MCF 10A (cell line): ENCODE results near the gene VPS39. TPM values are rescaled to one million over a fixed set of nuclear protein-coding genes. Genes with fewer than 3 reads are reported as not detected.

Experiments used
- BruUV-seq: library from RNA; stranded (reverse); fragments of 400-500 nt; replicated peaks from 2 replicates; lab custom pipeline; 2021; lab: Mats Ljungman, UMichigan
- CTCF ChIA-PET: fragments of 300-600 bp; sonication (Branson Sonifier 250); formaldehyde crosslinking; extraction: SDS; loops from one replicate; lab custom pipeline; 2021; ENCODE audit warnings: antibody characterized with exemption, inconsistent platforms; lab: Yijun Ruan, JAX
- POLR2A ChIA-PET: fragments of 300-600, 350-650 bp; sonication (Branson Sonifier 250); formaldehyde crosslinking; extraction: SDS; loops from one replicate; lab custom pipeline; 2020; ENCODE audit warnings: antibody characterized with exemption, inconsistent platforms; lab: Yijun Ruan, JAX
- DNase-seq: peaks from one replicate; pipeline ENCODE4 v3.0.0-alpha.2; 2018; ENCODE audit not compliant: unreplicated experiment
- H3K27ac Mint-ChIP-seq: one replicate; pipeline ENCODE4 v1.8.0; 2022; ENCODE audit warnings: mild to moderate bottlenecking, low read depth, mixed read lengths; ENCODE audit not compliant: unreplicated experiment
- H3K27me3 Mint-ChIP-seq: one replicate; pipeline ENCODE4 v1.8.0; 2022; ENCODE audit warnings: mixed read lengths; ENCODE audit not compliant: insufficient read depth, unreplicated experiment
- H3K36me3 Mint-ChIP-seq: one replicate; pipeline ENCODE4 v1.8.0; 2022; ENCODE audit warnings: mild to moderate bottlenecking, moderate library complexity, mixed read lengths; ENCODE audit not compliant: insufficient read depth, unreplicated experiment
- H3K4me1 Mint-ChIP-seq: one replicate; pipeline ENCODE4 v1.8.0; 2022; ENCODE audit warnings: mixed read lengths; ENCODE audit not compliant: insufficient read depth, unreplicated experiment
- H3K4me3 Mint-ChIP-seq: one replicate; pipeline ENCODE4 v1.8.0; 2022; ENCODE audit warnings: mild to moderate bottlenecking, moderate library complexity, mixed read lengths; ENCODE audit not compliant: unreplicated experiment
- H3K9me3 Mint-ChIP-seq: one replicate; pipeline ENCODE4 v1.8.0; 2022; ENCODE audit warnings: mixed read lengths; ENCODE audit not compliant: unreplicated experiment
- CTCF ChIP-seq: fragments of 200-600 bp; IDR thresholded peaks from one replicate; pipeline ENCODE4 v1.8.0; 2022; ENCODE audit warnings: antibody characterized with exemption, mild to moderate bottlenecking; ENCODE audit not compliant: unreplicated experiment
- intact Hi-C: fragments of 100-400 bp; cut with micrococcal nuclease; formaldehyde crosslinking; loops from 2 replicates; pipeline ENCODE4 v1.14.1; 2022
- total RNA-seq: library from RNA; stranded (reverse); gene quantifications from 2 replicates; pipeline ENCODE4 v1.2.3, GENCODE V29; 2022

Gene VPS39
- total RNA-seq, 1 experiment from 2014 or later: 47.1 TPM

- intact Hi-C loops: no loop called here
- no peak for TF ChIP-seq CTCF
- BruUV-seq: no TSS peak
- no peaks in the 10 kb centered on the region for H3K9me3 Mint-ChIP-seq
- no peaks in the 10 kb centered on the region for H3K27me3 Mint-ChIP-seq
- H3K36me3 Mint-ChIP-seq: peaks cover 83% of the 10 kb centered on the region
- no peak overlapping the region for H3K27ac Mint-ChIP-seq
- no peak for DNase-seq
- ChIA-PET CTCF (no interaction called here), POLR2A (interaction anchor here (1.0 to 1.2 kb wide), 2 partner anchors 9 to 61 kb away, joined by 3 to 5 read pairs; partner anchors contain the start of genes PLA2G4F and VPS39)
- no peak overlapping the region for H3K4me3 Mint-ChIP-seq
- no peaks in the 10 kb centered on the region for H3K4me1 Mint-ChIP-seq
Observed at GRCh38 chr15:42217568-42217967, 9.5 kb upstream of the VPS39 start.

- no TSS peak for BruUV-seq
- POLR2A ChIA-PET: interaction anchor here (0.5 to 0.6 kb wide), 2 partner anchors 8 to 501 kb away, joined by 3 to 4 read pairs; partner anchors contain the start of gene VPS39
- intact Hi-C loops: no loop called here
Observed at GRCh38 chr15:42215913-42216829, 8.1 kb upstream of the VPS39 start.

DNA sequence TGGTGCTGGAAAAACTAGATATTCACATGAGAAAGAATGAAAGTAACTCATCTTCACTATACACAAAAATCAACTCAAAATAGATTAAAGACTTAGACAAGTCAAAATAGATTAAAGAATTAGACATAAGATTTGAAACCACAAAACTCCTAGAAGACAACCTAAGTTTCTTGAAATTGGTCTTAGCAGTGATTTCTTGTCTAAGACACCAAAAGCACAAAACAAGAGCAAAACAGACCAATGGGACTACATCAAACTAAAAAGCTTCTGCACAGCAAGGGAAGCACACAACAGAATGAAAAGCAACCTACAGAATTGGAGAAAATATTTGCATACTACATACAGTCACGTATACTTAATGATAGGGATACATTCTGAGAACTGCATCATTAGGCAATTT lies 6.5 kb upstream of the VPS39 start:
- Mint-ChIP-seq H3K4me3 (no peak overlapping the region), H3K36me3 (peaks cover 79% of the 10 kb centered on the region), H3K9me3 (no peaks in the 10 kb centered on the region), H3K4me1 (no peaks in the 10 kb centered on the region), H3K27me3 (no peaks in the 10 kb centered on the region), H3K27ac (no peak overlapping the region)
- no peak for DNase-seq
- POLR2A ChIA-PET: no interaction called here
- CTCF ChIA-PET: no interaction called here
- no TSS peak for BruUV-seq
- no peak for TF ChIP-seq CTCF
- intact Hi-C loops: no loop called here

More at GRCh38 chr15:42215913-42216829, 8.1 kb upstream of the VPS39 start:
- DNase-seq: peak; percentile 4
- CTCF ChIA-PET: no interaction called here
- Mint-ChIP-seq H3K9me3 (no peaks in the 10 kb centered on the region), H3K36me3 (peaks cover 79% of the 10 kb centered on the region), H3K4me1 (no peaks in the 10 kb centered on the region), H3K4me3 (no peak overlapping the region), H3K27me3 (no peaks in the 10 kb centered on the region), H3K27ac (no peak overlapping the region)
- no peak for TF ChIP-seq CTCF

GRCh38 chr15:42213511-42213910 lies 5.4 kb upstream of the VPS39 start:
- ChIA-PET POLR2A (no interaction called here), CTCF (interaction anchor here (0.7 kb wide), 1 partner anchor 1917 kb away, joined by 3 read pairs; no protein-coding TSS in a partner anchor)
- H3K9me3 Mint-ChIP-seq: no peaks in the 10 kb centered on the region
- H3K4me3 Mint-ChIP-seq: no peak overlapping the region
- no TSS peak for BruUV-seq
- DNase-seq: no peak
- H3K27me3 Mint-ChIP-seq: no peaks in the 10 kb centered on the region
- TF ChIP-seq CTCF: no peak
- peaks cover under 1% of the 10 kb centered on the region for H3K4me1 Mint-ChIP-seq
- no peak overlapping the region for H3K27ac Mint-ChIP-seq
- intact Hi-C loops: no loop called here
- H3K36me3 Mint-ChIP-seq: peaks cover 69% of the 10 kb centered on the region
